Keratinocyte (primary cell): ENCODE measurements around the gene COL25A1. TPM values are rescaled to one million over a fixed set of nuclear protein-coding genes. Genes with fewer than 3 reads are reported as not detected.

Experiments
- DNase-seq: peaks from one replicate; pipeline ENCODE4 v3.0.0-alpha.2; 2011; ENCODE audit warnings: low read depth, missing footprints, low spot score
- FAIRE-seq: peaks from 2 replicates; lab custom pipeline; 2011; peaks lifted over from hg19 to GRCh38; lab: Jason Lieb, UNC
- H2AFZ ChIP-seq: 2 replicates; pipeline ENCODE4 v1.6.0; 2012; ENCODE audit warnings: low read length, control low read depth, inconsistent platforms; ENCODE audit not compliant: control insufficient read depth
- H3K27ac ChIP-seq: 2 replicates; pipeline ENCODE4 v1.5.1; 2011; ENCODE audit warnings: low read length; ENCODE audit not compliant: control insufficient read depth, insufficient read depth
- H3K27me3 ChIP-seq: 3 replicates; pipeline ENCODE4 v1.6.0; 2011; ENCODE audit warnings: low read length; ENCODE audit not compliant: control insufficient read depth, insufficient read depth; ENCODE audit errors: extremely low read depth
- H3K36me3 ChIP-seq, 2 experiments: 2 replicates in 1 of 2; 3 replicates in 1 of 2; pipeline ENCODE4 v1.5.1; 2011; ENCODE audit warnings: low read length in 2 of 2, mild to moderate bottlenecking in 1 of 2; ENCODE audit not compliant: control insufficient read depth in 2 of 2, insufficient read depth in 2 of 2; ENCODE audit errors: extremely low read depth in 1 of 2
- H3K4me1 ChIP-seq: 3 replicates; pipeline ENCODE4 v1.5.1; 2011; ENCODE audit warnings: low read length; ENCODE audit not compliant: control insufficient read depth, insufficient read depth; ENCODE audit errors: extremely low read depth
- H3K4me2 ChIP-seq: 3 replicates; pipeline ENCODE4 v1.6.0; 2011; ENCODE audit warnings: low read depth, low read length; ENCODE audit not compliant: control insufficient read depth, insufficient read depth; ENCODE audit errors: extremely low read depth
- H3K4me3 ChIP-seq, 3 experiments: fragments of 200-600 bp in 1 of 3; sonication (generic) in 1 of 3; 2 replicates in 2 of 3; 3 replicates in 1 of 3; pipeline ENCODE4 v1.5.1; 2011 to 2016; ENCODE audit warnings: low read length in 3 of 3, mild to moderate bottlenecking in 3 of 3, control low read depth in 2 of 3, inconsistent platforms in 1 of 3, low read depth in 1 of 3, mixed read lengths in 1 of 3, mixed run types in 1 of 3, moderate library complexity in 1 of 3; ENCODE audit not compliant: control insufficient read depth in 2 of 3, insufficient read depth in 2 of 3; ENCODE audit errors: extremely low read depth in 1 of 3
- H3K79me2 ChIP-seq: 2 replicates; pipeline ENCODE4 v1.6.0; 2012; ENCODE audit warnings: low read length; ENCODE audit not compliant: control insufficient read depth, insufficient read depth
- H3K9ac ChIP-seq: 3 replicates; pipeline ENCODE4 v1.6.0; 2011; ENCODE audit warnings: low read length; ENCODE audit not compliant: control insufficient read depth, insufficient read depth; ENCODE audit errors: extremely low read depth
- H3K9me1 ChIP-seq: 3 replicates; pipeline ENCODE4 v1.6.0; 2011; ENCODE audit warnings: low read length; ENCODE audit not compliant: control insufficient read depth, insufficient read depth; ENCODE audit errors: extremely low read depth
- H3K9me3 ChIP-seq: 2 replicates; pipeline ENCODE4 v1.5.1; 2012; ENCODE audit warnings: low read depth, low read length; ENCODE audit not compliant: control insufficient read depth
- H4K20me1 ChIP-seq: 3 replicates; pipeline ENCODE4 v1.6.0; 2011; ENCODE audit warnings: low read length; ENCODE audit not compliant: control insufficient read depth, insufficient read depth; ENCODE audit errors: extremely low read depth
- CTCF ChIP-seq, 3 experiments: IDR thresholded peaks in 1 of 3; conservative IDR thresholded peaks in 1 of 3; optimal IDR thresholded peaks in 1 of 3; 2 replicates in 2 of 3; 3 replicates in 1 of 3; pipeline versions ENCODE3 to v1.5.1; 2011; ENCODE audit warnings: low read length in 3 of 3, mild to moderate bottlenecking in 3 of 3, moderate library complexity in 2 of 3, control low read depth in 1 of 3, inconsistent platforms in 1 of 3; ENCODE audit not compliant: insufficient read depth in 2 of 3; ENCODE audit errors: extremely low read depth in 1 of 3
- EZH2 ChIP-seq: IDR thresholded peaks from one replicate; pipeline ENCODE4 v1.6.1; 2012; ENCODE audit warnings: inconsistent platforms, mild to moderate bottlenecking, low read length, moderate library complexity
- dilution Hi-C: fragments of 300-500 bp; cut with MboI; formaldehyde crosslinking; loops from one replicate; pipeline ENCODE4 v1.7.0; 2020; ENCODE audit warnings: low sequenced_read_pairs; ENCODE audit not compliant: extremely low pct_ligation_motif_present
- polyA plus RNA-seq, 5 experiments: library from polyadenylated mRNA; depleted of rRNA in 3 of 5; stranded (reverse) in 3 of 5; stranded (forward) in 1 of 5; unstranded in 1 of 5; fragments of >200 nt; gene quantifications; 1 replicate in 1 of 5; 2 replicates in 3 of 5; 3 replicates in 1 of 5; pipeline versions ENCODE4 v1.2.1 to v1.2.3, GENCODE V29; 2011 to 2012; ENCODE audit warnings: missing spikeins in 2 of 5, low read depth in 1 of 5, low replicate concordance in 1 of 5

Gene COL25A1
- polyA plus RNA-seq, 1 donor (not counting 4 experiments of a cell fraction or from before 2014, with no cell fraction given): not detected

DNA sequence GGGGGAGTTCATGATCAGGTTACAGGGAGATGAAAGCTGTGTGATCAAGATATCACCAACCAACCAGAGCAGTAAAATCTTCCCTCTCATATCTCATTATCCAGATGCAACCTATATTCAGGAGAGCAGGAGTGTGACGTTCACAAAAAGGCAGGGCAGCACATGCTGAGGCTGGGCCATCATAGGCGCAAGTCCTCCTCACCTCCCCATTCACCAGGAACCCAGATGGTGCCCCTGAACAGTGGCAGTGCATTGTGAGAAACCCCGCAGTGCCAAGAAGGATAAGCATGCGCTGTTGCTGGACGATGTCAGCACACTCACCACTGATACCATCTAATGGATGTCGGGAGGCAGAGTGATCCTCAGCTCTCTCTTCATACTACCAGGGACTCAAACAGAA lies 170.9 kb downstream of the COL25A1 start:
- DNase-seq (no peak), FAIRE-seq (no peak)
- Histone ChIP-seq H3K9me3 (no peaks in the 10 kb centered on the region), H3K9ac (no peak overlapping the region), H3K27ac (no peak overlapping the region), H3K36me3 (no peaks in the 10 kb centered on the region), H3K9me1 (no peaks in the 10 kb centered on the region), H3K4me1 (no peaks in the 10 kb centered on the region), H3K79me2 (no peaks in the 10 kb centered on the region), H2AFZ (no peak overlapping the region), H4K20me1 (no peaks in the 10 kb centered on the region), H3K4me3 (no peak overlapping the region), H3K27me3 (no peaks in the 10 kb centered on the region), H3K4me2 (no peak overlapping the region)
- dilution Hi-C loops: no loop called here
- TF ChIP-seq EZH2 (no peak), CTCF (optimal IDR thresholded peaks at IDR 0.05 in 1 of 3, IDR thresholded peaks at IDR 0.05 in 1 of 3, conservative IDR thresholded peaks at IDR 0.05 in 1 of 3; ENCODE audit: extremely low read depth in 1 of 3, insufficient read depth in 2 of 3, low read length in 3 of 3) (no peak)

- Histone ChIP-seq H3K36me3 (no peaks in the 10 kb centered on the region), H3K27ac (no peak overlapping the region), H3K79me2 (no peaks in the 10 kb centered on the region), H2AFZ (no peak overlapping the region), H3K9ac (no peak overlapping the region), H3K27me3 (no peaks in the 10 kb centered on the region), H3K9me1 (no peaks in the 10 kb centered on the region), H3K4me1 (no peaks in the 10 kb centered on the region), H4K20me1 (no peaks in the 10 kb centered on the region), H3K4me3 (no peak overlapping the region), H3K9me3 (no peaks in the 10 kb centered on the region), H3K4me2 (no peak overlapping the region)
- TF ChIP-seq EZH2 (no peak), CTCF (optimal IDR thresholded peaks at IDR 0.05 in 1 of 3, IDR thresholded peaks at IDR 0.05 in 1 of 3, conservative IDR thresholded peaks at IDR 0.05 in 1 of 3; ENCODE audit: extremely low read depth in 1 of 3, insufficient read depth in 2 of 3, low read length in 3 of 3) (no peak)
- DNase-seq (no peak), FAIRE-seq (no peak)
- dilution Hi-C loops: no loop called here
These were observed 173.9 kb downstream of the COL25A1 start for GRCh38 chr4:109128589-109128988.
